ENCODE measurements around the gene NTM. TPM values are rescaled to one million over a fixed set of nuclear protein-coding genes. Genes with fewer than 3 reads are reported as not detected.

The NTM gene
- total and polyA plus RNA-seq, 2 experiments from 2014 or later: 1.1 to 1.7 TPM

GRCh38 chr11:132248580-132248979 is 878.2 kb downstream of the NTM start:
- Histone ChIP-seq H3K27ac (no peak overlapping the region), H3K4me3 (no peak overlapping the region), H3K9me3 (ENCODE audit: low read depth) (no peaks in the 10 kb centered on the region), H3K27me3 (no peaks in the 10 kb centered on the region), H3K36me3 (no peaks in the 10 kb centered on the region), H3K4me1 (ENCODE audit: low read depth) (no peaks in the 10 kb centered on the region)
- no peak for DNase-seq (ENCODE audit: low read depth in 1 of 2, low spot score in 1 of 2)
- no peak for TF ChIP-seq CTCF (IDR thresholded peaks at IDR 0.05; ENCODE audit: low read depth, low read length)

GRCh38 chr11:132249256-132249655 is 878.8 kb downstream of the NTM start:
- H3K27me3 ChIP-seq: no peaks in the 10 kb centered on the region
- no peak overlapping the region for H3K27ac ChIP-seq
- no peaks in the 10 kb centered on the region for H3K4me1 ChIP-seq (ENCODE audit: low read depth)
- no peak for DNase-seq (ENCODE audit: low read depth in 1 of 2, low spot score in 1 of 2)
- H3K4me3 ChIP-seq: no peak overlapping the region
- H3K36me3 ChIP-seq: no peaks in the 10 kb centered on the region
- H3K9me3 ChIP-seq (ENCODE audit: low read depth): no peaks in the 10 kb centered on the region
- no peak for TF ChIP-seq CTCF (IDR thresholded peaks at IDR 0.05; ENCODE audit: low read depth, low read length)

GRCh38 chr11:132251061-132251460 is 880.6 kb downstream of the NTM start:
- H3K36me3 ChIP-seq: no peaks in the 10 kb centered on the region
- no peak for DNase-seq (ENCODE audit: low read depth in 1 of 2, low spot score in 1 of 2)
- H3K4me1 ChIP-seq (ENCODE audit: low read depth): peaks cover 11% of the 10 kb centered on the region
- no peaks in the 10 kb centered on the region for H3K9me3 ChIP-seq (ENCODE audit: low read depth)
- no peak for TF ChIP-seq CTCF (IDR thresholded peaks at IDR 0.05; ENCODE audit: low read depth, low read length)
- no peak overlapping the region for H3K27ac ChIP-seq
- H3K4me3 ChIP-seq: no peak overlapping the region
- H3K27me3 ChIP-seq: no peaks in the 10 kb centered on the region

GRCh38 chr11:132253469-132254264 is 883.3 kb downstream of the NTM start:
- H3K4me3 ChIP-seq: no peak overlapping the region
- no peak for DNase-seq (ENCODE audit: low read depth in 1 of 2, low spot score in 1 of 2)
- H3K27me3 ChIP-seq: no peaks in the 10 kb centered on the region
- no peak overlapping the region for H3K27ac ChIP-seq
- H3K9me3 ChIP-seq (ENCODE audit: low read depth): no peaks in the 10 kb centered on the region
- TF ChIP-seq CTCF (IDR thresholded peaks at IDR 0.05; ENCODE audit: low read depth, low read length): no peak
- H3K4me1 ChIP-seq (ENCODE audit: low read depth): peaks cover 11% of the 10 kb centered on the region
- H3K36me3 ChIP-seq: no peaks in the 10 kb centered on the region

GRCh38 chr11:132254906-132255305 is 884.5 kb downstream of the NTM start:
- TF ChIP-seq CTCF (IDR thresholded peaks at IDR 0.05; ENCODE audit: low read depth, low read length): no peak
- no peak overlapping the region for H3K4me3 ChIP-seq
- no peak for DNase-seq (ENCODE audit: low read depth in 1 of 2, low spot score in 1 of 2)
- H3K36me3 ChIP-seq: no peaks in the 10 kb centered on the region
- H3K4me1 ChIP-seq (ENCODE audit: low read depth): peaks cover 11% of the 10 kb centered on the region
- no peak overlapping the region for H3K27ac ChIP-seq
- no peaks in the 10 kb centered on the region for H3K27me3 ChIP-seq
- H3K9me3 ChIP-seq (ENCODE audit: low read depth): no peaks in the 10 kb centered on the region
